Chondrocyte (in vitro differentiated cells): ENCODE data around the gene FBLIM1. TPM values are rescaled to one million over a fixed set of nuclear protein-coding genes. Genes with fewer than 3 reads are reported as not detected.

Experiments
- DNase-seq: peaks from one replicate; pipeline ENCODE4 v3.0.0; 2021; ENCODE audit warnings: mixed read lengths, low spot score
- H3K27ac Mint-ChIP-seq: one replicate; pipeline ENCODE4 v1.8.0; 2021; ENCODE audit warnings: mild to moderate bottlenecking, moderate library complexity, mixed read lengths; ENCODE audit not compliant: unreplicated experiment
- H3K27me3 Mint-ChIP-seq: 2 replicates; pipeline ENCODE4 v1.8.0; 2021; ENCODE audit warnings: low read depth, mixed read lengths
- H3K36me3 Mint-ChIP-seq: 2 replicates; pipeline ENCODE4 v1.8.0; 2021; ENCODE audit warnings: low read depth, mixed read lengths
- H3K4me1 Mint-ChIP-seq: 2 replicates; pipeline ENCODE4 v1.8.0; 2021; ENCODE audit warnings: low read depth, mild to moderate bottlenecking, mixed read lengths
- H3K4me3 Mint-ChIP-seq: one replicate; pipeline ENCODE4 v1.8.0; 2021; ENCODE audit warnings: mild to moderate bottlenecking, moderate library complexity, mixed read lengths; ENCODE audit not compliant: unreplicated experiment
- H3K9me3 Mint-ChIP-seq: 2 replicates; pipeline ENCODE4 v1.8.0; 2021; ENCODE audit warnings: low read depth, mixed read lengths
- CTCF ChIP-seq: fragments of 200-600 bp; sonication (generic); IDR thresholded peaks from 2 replicates; pipeline ENCODE4 v1.5.0; 2021; ENCODE audit warnings: antibody characterized with exemption, mild to moderate bottlenecking, moderate library complexity
- total RNA-seq: library from RNA; stranded (reverse); gene quantifications from 3 replicates; pipeline ENCODE4 v1.2.1, GENCODE V29; 2021

FBLIM1 gene
- total RNA-seq, 1 donor from 2014 or later: 492 TPM

- Mint-ChIP-seq H3K27ac (no peak overlapping the region), H3K9me3 (no peaks in the 10 kb centered on the region), H3K4me1 (peaks cover 22% of the 10 kb centered on the region), H3K27me3 (no peaks in the 10 kb centered on the region), H3K4me3 (no peak overlapping the region), H3K36me3 (peaks cover 14% of the 10 kb centered on the region)
- TF ChIP-seq CTCF: no peak
- no peak for DNase-seq
Observed at GRCh38 chr1:15718199-15718601, 40.4 kb upstream of the FBLIM1 start.

DNA sequence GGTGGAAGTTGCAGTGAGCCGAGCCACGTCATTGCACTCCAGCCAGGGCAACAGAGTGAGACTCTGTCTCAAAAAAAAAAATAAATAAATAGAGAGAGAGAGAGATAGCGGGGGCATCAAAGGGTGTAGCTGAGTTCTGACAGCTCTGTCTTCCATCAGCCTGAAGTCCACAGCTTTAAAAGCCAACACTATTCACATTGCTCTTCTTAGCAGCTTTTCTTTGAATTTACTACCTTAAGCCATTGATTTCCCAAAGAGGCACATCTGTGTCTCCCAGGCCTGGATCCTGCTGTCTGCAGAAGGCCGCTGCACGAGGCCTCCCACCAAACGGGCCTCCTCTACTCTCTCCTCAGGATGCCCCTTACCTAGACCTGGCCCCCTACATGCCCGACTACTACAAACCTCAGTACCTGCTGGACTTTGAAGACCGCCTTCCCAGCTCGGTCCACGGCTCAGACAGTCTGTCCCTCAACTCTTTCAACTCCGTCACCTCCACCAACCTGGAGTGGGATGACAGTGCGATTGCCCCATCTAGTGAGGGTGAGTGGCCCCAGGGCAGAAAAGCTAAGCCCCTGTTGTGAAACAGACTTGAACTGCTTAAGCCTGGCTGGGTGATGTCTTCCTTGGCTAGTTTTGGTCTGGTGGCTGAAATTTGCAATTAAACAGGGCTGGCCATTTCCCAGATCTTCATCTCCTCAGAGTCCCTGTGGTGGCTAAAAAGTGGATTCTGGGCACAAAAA, 39.0 kb upstream of the FBLIM1 start:
- Mint-ChIP-seq H3K4me3 (no peak overlapping the region), H3K4me1 (peaks cover 14% of the 10 kb centered on the region), H3K9me3 (no peaks in the 10 kb centered on the region), H3K27me3 (no peaks in the 10 kb centered on the region), H3K27ac (no peak overlapping the region), H3K36me3 (peaks cover 14% of the 10 kb centered on the region)
- DNase-seq: no peak
- TF ChIP-seq CTCF: no peak

- peaks cover 17% of the 10 kb centered on the region for H3K36me3 Mint-ChIP-seq
- no peaks in the 10 kb centered on the region for H3K9me3 Mint-ChIP-seq
- DNase-seq: no peak
- H3K27ac Mint-ChIP-seq: no peak overlapping the region
- TF ChIP-seq CTCF: no peak
- peaks cover 10% of the 10 kb centered on the region for H3K4me1 Mint-ChIP-seq
- no peaks in the 10 kb centered on the region for H3K27me3 Mint-ChIP-seq
- H3K4me3 Mint-ChIP-seq: no peak overlapping the region
Observed at GRCh38 chr1:15720861-15721260, 37.7 kb upstream of the FBLIM1 start.

- Mint-ChIP-seq H3K36me3 (peaks cover 23% of the 10 kb centered on the region), H3K4me1 (peaks cover 10% of the 10 kb centered on the region), H3K27ac (peak overlapping the region; percentile 82), H3K9me3 (no peaks in the 10 kb centered on the region), H3K27me3 (no peaks in the 10 kb centered on the region), H3K4me3 (no peak overlapping the region)
- TF ChIP-seq CTCF: no peak
- DNase-seq: no peak
Observed at GRCh38 chr1:15722411-15722810, 36.2 kb upstream of the FBLIM1 start.

- Mint-ChIP-seq H3K9me3 (no peaks in the 10 kb centered on the region), H3K36me3 (peaks cover 28% of the 10 kb centered on the region), H3K4me1 (peaks cover 10% of the 10 kb centered on the region), H3K4me3 (no peak overlapping the region), H3K27ac (peak overlapping the region; percentile 82), H3K27me3 (no peaks in the 10 kb centered on the region)
- DNase-seq: no peak
- no peak for TF ChIP-seq CTCF
Observed at GRCh38 chr1:15722836-15723532, 35.6 kb upstream of the FBLIM1 start.
